ENCODE data around the gene TEFM.

- TF ChIP-seq CTCF (IDR thresholded peaks at IDR 0.05) (no peak), POLR2A (IDR thresholded peaks at IDR 0.05) (no peak)
These were observed 7.9 kb upstream of the TEFM start for GRCh38 chr17:30913955-30914354.
